GM19438 (cell line): ENCODE data around the gene LCOR.

Source experiments
- ATAC-seq: cut with Tn5 transposase; IDR thresholded peaks from one replicate; pipeline ENCODE4 v1.9.1; 2021; ENCODE audit warnings: low read depth; ENCODE audit not compliant: unreplicated experiment

Gene LCOR

GRCh38 chr10:97043563-97043855 lies 211.4 kb downstream of the LCOR start:
- no peak for ATAC-seq
